ENCODE data around the gene FLG2.
"Not testable (repeated sequence)": the region's sequence is repeated elsewhere in the genome, so short reads cannot be mapped to it uniquely, and the experiment has no call there.

DNA sequence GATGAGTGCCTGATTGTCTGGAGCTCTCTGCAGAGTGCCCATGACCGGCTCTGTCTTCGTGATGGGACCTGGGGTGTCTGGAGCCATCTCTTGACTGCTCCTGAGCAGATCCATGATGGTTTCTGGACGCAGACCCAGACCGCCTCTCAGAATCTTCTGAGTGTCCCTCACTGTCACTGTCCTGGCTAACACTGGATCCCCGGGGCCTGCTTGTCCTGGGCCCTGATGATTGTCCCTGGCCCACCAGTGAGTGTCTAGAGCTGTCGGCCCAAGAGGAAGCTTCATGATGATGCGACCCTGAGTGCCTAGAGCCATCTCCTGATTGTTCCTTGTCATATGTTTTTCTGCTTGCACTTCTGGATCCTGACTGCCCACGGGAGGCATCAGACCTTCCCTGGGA lies 51.8 kb downstream of the FLG2 start:
- TF ChIP-seq, protein P1, sequence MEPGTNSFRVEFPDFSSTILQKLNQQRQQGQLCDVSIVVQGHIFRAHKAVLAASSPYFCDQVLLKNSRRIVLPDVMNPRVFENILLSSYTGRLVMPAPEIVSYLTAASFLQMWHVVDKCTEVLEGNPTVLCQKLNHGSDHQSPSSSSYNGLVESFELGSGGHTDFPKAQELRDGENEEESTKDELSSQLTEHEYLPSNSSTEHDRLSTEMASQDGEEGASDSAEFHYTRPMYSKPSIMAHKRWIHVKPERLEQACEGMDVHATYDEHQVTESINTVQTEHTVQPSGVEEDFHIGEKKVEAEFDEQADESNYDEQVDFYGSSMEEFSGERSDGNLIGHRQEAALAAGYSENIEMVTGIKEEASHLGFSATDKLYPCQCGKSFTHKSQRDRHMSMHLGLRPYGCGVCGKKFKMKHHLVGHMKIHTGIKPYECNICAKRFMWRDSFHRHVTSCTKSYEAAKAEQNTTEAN (CRISPR knock-in tag; IDR thresholded peaks at IDR 0.05), result not testable (repeated sequence)
- TF ChIP-seq, protein P2, sequence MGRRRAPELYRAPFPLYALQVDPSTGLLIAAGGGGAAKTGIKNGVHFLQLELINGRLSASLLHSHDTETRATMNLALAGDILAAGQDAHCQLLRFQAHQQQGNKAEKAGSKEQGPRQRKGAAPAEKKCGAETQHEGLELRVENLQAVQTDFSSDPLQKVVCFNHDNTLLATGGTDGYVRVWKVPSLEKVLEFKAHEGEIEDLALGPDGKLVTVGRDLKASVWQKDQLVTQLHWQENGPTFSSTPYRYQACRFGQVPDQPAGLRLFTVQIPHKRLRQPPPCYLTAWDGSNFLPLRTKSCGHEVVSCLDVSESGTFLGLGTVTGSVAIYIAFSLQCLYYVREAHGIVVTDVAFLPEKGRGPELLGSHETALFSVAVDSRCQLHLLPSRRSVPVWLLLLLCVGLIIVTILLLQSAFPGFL (CRISPR knock-in tag; IDR thresholded peaks at IDR 0.05; ENCODE audit: borderline replicate concordance), result not testable (repeated sequence)
- not testable (repeated sequence) for TF ChIP-seq ZNF138 (CRISPR knock-in tag; conservative IDR thresholded peaks at IDR 0.05); SMAD3 (CRISPR knock-in tag; IDR thresholded peaks at IDR 0.05; ENCODE audit: borderline replicate concordance); NR1H2 (CRISPR knock-in tag; IDR thresholded peaks at IDR 0.05); TEAD4 (CRISPR knock-in tag; IDR thresholded peaks at IDR 0.05); ZNF121 (CRISPR knock-in tag; IDR thresholded peaks at IDR 0.05); CBFB (CRISPR knock-in tag; IDR thresholded peaks at IDR 0.05; ENCODE audit: low read depth); SP1 (CRISPR knock-in tag; conservative IDR thresholded peaks at IDR 0.05)
- TF ChIP-seq, protein P3, sequence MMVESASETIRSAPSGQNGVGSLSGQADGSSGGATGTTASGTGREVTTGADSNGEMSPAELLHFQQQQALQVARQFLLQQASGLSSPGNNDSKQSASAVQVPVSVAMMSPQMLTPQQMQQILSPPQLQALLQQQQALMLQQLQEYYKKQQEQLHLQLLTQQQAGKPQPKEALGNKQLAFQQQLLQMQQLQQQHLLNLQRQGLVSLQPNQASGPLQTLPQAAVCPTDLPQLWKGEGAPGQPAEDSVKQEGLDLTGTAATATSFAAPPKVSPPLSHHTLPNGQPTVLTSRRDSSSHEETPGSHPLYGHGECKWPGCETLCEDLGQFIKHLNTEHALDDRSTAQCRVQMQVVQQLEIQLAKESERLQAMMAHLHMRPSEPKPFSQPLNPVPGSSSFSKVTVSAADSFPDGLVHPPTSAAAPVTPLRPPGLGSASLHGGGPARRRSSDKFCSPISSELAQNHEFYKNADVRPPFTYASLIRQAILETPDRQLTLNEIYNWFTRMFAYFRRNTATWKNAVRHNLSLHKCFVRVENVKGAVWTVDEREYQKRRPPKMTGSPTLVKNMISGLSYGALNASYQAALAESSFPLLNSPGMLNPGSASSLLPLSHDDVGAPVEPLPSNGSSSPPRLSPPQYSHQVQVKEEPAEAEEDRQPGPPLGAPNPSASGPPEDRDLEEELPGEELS (CRISPR knock-in tag; IDR thresholded peaks at IDR 0.05), result not testable (repeated sequence)
- TF ChIP-seq, protein P4, sequence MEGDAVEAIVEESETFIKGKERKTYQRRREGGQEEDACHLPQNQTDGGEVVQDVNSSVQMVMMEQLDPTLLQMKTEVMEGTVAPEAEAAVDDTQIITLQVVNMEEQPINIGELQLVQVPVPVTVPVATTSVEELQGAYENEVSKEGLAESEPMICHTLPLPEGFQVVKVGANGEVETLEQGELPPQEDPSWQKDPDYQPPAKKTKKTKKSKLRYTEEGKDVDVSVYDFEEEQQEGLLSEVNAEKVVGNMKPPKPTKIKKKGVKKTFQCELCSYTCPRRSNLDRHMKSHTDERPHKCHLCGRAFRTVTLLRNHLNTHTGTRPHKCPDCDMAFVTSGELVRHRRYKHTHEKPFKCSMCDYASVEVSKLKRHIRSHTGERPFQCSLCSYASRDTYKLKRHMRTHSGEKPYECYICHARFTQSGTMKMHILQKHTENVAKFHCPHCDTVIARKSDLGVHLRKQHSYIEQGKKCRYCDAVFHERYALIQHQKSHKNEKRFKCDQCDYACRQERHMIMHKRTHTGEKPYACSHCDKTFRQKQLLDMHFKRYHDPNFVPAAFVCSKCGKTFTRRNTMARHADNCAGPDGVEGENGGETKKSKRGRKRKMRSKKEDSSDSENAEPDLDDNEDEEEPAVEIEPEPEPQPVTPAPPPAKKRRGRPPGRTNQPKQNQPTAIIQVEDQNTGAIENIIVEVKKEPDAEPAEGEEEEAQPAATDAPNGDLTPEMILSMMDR (IDR thresholded peaks at IDR 0.05), result not testable (repeated sequence)
- TF ChIP-seq, protein P5, sequence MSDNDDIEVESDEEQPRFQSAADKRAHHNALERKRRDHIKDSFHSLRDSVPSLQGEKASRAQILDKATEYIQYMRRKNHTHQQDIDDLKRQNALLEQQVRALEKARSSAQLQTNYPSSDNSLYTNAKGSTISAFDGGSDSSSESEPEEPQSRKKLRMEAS (CRISPR knock-in tag; IDR thresholded peaks at IDR 0.05), result not testable (repeated sequence)
- TF ChIP-seq, protein P6, sequence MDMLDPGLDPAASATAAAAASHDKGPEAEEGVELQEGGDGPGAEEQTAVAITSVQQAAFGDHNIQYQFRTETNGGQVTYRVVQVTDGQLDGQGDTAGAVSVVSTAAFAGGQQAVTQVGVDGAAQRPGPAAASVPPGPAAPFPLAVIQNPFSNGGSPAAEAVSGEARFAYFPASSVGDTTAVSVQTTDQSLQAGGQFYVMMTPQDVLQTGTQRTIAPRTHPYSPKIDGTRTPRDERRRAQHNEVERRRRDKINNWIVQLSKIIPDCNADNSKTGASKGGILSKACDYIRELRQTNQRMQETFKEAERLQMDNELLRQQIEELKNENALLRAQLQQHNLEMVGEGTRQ (CRISPR knock-in tag; IDR thresholded peaks at IDR 0.05), result not testable (repeated sequence)
